GM19372 (cell line): ENCODE data around the gene SRXN1.

Source experiments
- ATAC-seq: cut with Tn5 transposase; IDR thresholded peaks from one replicate; pipeline ENCODE4 v1.9.1; 2021; ENCODE audit warnings: mild to moderate bottlenecking, low read depth, moderate library complexity; ENCODE audit not compliant: unreplicated experiment

SRXN1 gene

GRCh38 chr20:637559-637958 lies 15.4 kb downstream of the SRXN1 start:
- no peak for ATAC-seq

DNA sequence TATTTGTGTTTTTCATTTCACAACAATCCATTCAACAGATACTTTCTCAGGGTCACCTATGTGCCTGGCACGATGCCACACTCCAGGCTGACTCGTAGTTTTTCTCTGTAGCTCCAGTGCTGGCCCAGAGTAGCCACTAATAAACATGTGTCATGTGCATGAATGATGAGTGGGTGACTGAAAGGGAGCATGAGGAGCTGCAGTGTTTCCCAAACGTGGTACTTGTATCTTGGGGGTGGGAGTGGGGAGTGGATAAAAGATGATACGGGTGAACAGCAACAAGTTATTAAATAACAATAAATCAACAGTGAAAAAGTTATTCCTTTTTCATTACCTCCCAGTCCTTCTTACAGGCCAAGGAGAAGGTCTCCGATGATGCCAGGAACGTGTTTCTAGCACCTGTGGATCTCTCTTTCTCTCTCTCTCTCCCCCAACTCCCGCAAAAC lies 17.1 kb downstream of the SRXN1 start:
- ATAC-seq: no peak

GRCh38 chr20:635028-635892 lies 17.7 kb downstream of the SRXN1 start:
- ATAC-seq: no peak

DNA sequence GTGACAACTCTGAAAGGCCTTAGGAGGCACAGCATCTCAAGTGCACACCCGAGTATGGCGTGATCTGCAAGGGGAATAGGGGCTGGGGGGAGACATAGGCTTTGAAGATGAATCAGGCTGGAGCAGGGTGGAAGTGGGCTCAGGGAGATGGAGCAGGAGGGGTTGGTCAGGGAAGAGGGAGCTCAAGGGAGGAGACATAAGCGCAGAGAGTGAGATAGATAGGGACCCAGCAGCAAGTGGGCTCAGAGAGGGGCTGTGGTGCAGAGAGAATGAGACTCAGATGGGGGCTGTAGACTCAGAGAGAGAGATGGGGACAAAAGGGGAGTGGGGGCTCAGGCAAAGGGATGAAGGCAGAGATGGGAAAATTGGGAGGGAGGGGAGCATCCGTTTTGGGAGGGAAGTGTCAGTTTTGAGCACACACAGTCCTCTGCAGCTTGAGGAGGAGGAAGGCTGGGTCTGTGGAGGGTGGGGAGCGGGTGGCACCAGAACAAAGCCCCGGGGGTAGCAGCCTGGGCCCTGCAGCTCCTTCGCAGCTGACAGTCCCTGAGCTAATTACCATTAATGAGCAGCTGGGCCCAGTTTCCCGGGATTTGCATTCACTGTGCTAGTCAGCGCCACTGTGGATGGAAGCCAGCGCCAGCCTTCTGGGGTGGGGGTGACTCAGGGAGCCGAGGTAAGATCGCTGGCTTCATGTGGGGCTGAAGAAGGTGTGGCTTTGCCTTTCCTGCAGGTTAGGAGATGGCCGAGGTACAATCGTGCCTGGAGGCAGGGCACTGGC lies 18.7 kb downstream of the SRXN1 start:
- no peak for ATAC-seq

GRCh38 chr20:631101-631500 lies 21.9 kb downstream of the SRXN1 start:
- ATAC-seq: no peak

- ATAC-seq: no peak
Observed at GRCh38 chr20:626579-626978, 26.4 kb downstream of the SRXN1 start.

GRCh38 chr20:625360-625932 lies 27.6 kb downstream of the SRXN1 start:
- ATAC-seq: no peak

GRCh38 chr20:623704-624103 lies 29.3 kb downstream of the SRXN1 start:
- no peak for ATAC-seq

DNA sequence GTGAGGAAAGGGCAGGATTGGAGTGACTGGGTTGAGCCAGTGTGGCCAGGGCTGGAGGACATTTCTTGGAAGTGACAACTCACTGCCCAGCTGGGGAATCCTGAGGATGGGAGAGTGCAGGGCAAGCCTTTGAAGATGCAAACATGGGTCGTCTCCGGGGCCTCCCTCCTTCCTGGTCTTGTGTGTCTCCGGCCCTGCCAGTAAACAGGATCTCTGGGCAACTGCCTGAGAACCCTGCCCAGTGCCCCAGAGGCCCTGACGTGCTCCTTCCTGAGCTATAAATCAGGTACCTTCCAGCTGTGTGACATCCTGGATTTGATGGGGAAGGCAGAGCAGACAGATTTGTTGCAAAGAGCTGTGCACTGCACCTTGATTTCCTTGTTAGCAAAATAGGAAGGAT lies 30.0 kb downstream of the SRXN1 start:
- no peak for ATAC-seq

- ATAC-seq: no peak
Observed at GRCh38 chr20:622161-622560, 30.8 kb downstream of the SRXN1 start.

- no peak for ATAC-seq
Observed at GRCh38 chr20:621125-621756, 31.8 kb downstream of the SRXN1 start.

DNA sequence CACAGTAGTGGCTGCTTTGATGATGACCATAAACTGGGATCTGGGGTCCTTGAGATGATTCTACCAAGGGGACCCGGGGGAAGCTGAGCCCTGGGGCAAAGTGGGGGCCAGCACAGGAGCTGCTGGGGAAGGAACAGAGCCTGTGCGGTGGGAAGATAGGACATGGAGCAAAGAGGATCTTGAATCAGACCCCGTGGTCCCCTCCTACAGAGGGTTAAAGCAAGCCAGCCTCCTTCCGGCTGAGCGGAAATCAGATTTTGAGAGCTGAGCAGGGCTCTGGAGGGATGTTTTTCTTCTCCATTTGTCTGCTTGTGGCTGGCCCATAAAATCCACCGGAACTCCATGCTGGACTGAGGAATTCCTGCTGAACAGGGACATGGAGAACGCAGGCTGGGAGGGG lies 32.8 kb downstream of the SRXN1 start:
- no peak for ATAC-seq

- no peak for ATAC-seq
Observed at GRCh38 chr20:618980-619379, 34.0 kb downstream of the SRXN1 start.

DNA sequence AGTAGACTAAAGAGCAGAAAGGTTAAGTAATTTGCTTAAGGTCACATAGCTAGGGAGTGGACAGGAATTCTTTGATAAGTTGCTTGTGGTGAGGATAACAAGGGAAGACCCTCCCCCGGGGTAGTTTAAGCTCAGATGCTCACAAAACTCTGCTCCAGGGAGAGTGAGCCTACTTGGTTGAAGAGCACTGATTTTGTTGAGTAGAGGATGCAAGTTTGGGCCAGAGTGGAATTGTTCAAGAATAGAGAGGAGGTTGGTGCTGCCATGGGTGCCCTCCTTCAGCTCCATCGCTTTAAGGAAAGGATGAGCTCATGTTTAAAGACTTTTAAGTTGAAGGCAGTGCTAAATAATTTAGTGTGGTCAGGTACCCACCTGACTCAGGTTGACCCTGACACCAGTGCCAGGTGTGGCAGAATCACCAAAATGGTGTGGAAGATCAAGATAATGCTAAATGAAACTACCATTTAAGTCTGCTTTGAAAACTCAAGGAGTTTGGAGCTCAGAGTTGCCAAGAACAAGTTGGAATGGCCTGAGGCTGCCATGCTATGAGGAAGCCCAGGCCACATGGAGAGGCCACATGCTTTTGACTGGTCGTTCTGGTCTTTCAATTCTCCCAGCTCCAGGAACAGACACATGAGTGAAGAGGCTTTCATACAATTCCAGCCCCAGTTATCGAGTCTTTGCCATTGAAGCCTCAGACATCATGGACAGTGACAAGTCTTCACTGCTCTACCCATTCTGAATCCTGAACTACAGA lies 34.9 kb downstream of the SRXN1 start:
- ATAC-seq: no peak

GRCh38 chr20:615514-615913 lies 37.5 kb downstream of the SRXN1 start:
- ATAC-seq: no peak

DNA sequence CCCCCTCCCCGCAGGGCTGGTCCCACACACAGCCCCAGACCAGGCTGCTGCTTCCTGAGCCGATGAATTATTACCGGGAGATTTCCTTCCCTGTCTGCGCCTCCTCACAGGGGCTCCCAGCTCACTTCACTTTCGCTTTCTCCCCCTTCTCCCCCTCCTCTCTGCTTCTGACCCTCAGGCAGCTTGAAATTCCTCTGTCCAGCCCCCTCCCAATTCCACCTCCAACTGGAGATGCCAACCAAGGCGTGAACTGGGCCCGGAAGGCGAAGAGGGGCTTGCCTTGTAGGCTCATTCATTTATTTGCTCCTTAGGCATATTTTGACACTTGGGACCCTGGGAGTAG lies 41.2 kb downstream of the SRXN1 start:
- no peak for ATAC-seq

GRCh38 chr20:611047-611842 lies 41.8 kb downstream of the SRXN1 start:
- no peak for ATAC-seq

- no peak for ATAC-seq
Observed at GRCh38 chr20:610130-611046, 42.6 kb downstream of the SRXN1 start, which contains the start of gene TCF15. TCF15 (minus strand) TSS chr20:610309; CDS start chr20:610237, 72 bp downstream.
